ENCODE data around the gene KRT5. TPM values are rescaled to one million over a fixed set of nuclear protein-coding genes. Genes with fewer than 3 reads are reported as not detected.

KRT5 gene
- total RNA-seq, 1 experiment from 2014 or later = 0.67 TPM

- H3K27ac ChIP-seq (ENCODE audit: low read depth, low read length, poor library complexity, severe bottlenecking) = no peak overlapping the region
- CTCF ChIA-PET = no interaction called here
- BruUV-seq (replicated peaks) = no TSS peak
Measured at GRCh38 chr12:52496054-52496453, 24.1 kb downstream of the KRT5 start.

GRCh38 chr12:52495389-52495788 is 24.8 kb downstream of the KRT5 start:
- TF ChIP-seq CTCF (conservative IDR thresholded peaks at IDR 0.05; ENCODE audit: low read depth, low read length) (no peak), EZH2 (IDR thresholded peaks at IDR 0.05; ENCODE audit: borderline replicate concordance, low read depth, low read length, poor library complexity, severe bottlenecking) (no peak)
- intact Hi-C loops (cut with micrococcal nuclease; ENCODE audit: unreplicated experiment) = no loop called here
- H3K9me3 ChIP-seq (ENCODE audit: low read depth, low read length, poor library complexity, severe bottlenecking) = no peaks in the 10 kb centered on the region
- BruUV-seq (replicated peaks) = no TSS peak
- H3K36me3 ChIP-seq (ENCODE audit: insufficient read depth, low read length, poor library complexity, severe bottlenecking) = no peaks in the 10 kb centered on the region
- H3K4me1 ChIP-seq (ENCODE audit: insufficient read depth, low read length, poor library complexity, severe bottlenecking) = peaks cover 12% of the 10 kb centered on the region
- ChIA-PET CTCF (no interaction called here), POLR2A (ENCODE audit: low non-redundant PET) (no interaction called here)
- peaks cover 17% of the 10 kb centered on the region for H3K27me3 ChIP-seq (replicated peaks; ENCODE audit: insufficient read depth, low read depth, low read length, poor library complexity)
- no peak overlapping the region for H3K27ac ChIP-seq (ENCODE audit: low read depth, low read length, poor library complexity, severe bottlenecking)
- no peak overlapping the region for H3K4me3 ChIP-seq (ENCODE audit: low read depth, low read length, poor library complexity, severe bottlenecking)
- peak; percentile 19 for DNase-seq (ENCODE audit: low spot score)

More at GRCh38 chr12:52496054-52496453, 24.1 kb downstream of the KRT5 start:
- no peak for DNase-seq (ENCODE audit: low spot score)
- H3K27me3 ChIP-seq (replicated peaks; ENCODE audit: insufficient read depth, low read depth, low read length, poor library complexity) = peaks cover 13% of the 10 kb centered on the region
- TF ChIP-seq CTCF (conservative IDR thresholded peaks at IDR 0.05; ENCODE audit: low read depth, low read length) = no peak
- H3K4me1 ChIP-seq (ENCODE audit: insufficient read depth, low read length, poor library complexity, severe bottlenecking) = peaks cover 12% of the 10 kb centered on the region
- no peaks in the 10 kb centered on the region for H3K9me3 ChIP-seq (ENCODE audit: low read depth, low read length, poor library complexity, severe bottlenecking)
- H3K4me3 ChIP-seq (ENCODE audit: low read depth, low read length, poor library complexity, severe bottlenecking) = no peak overlapping the region
- intact Hi-C loops (cut with micrococcal nuclease; ENCODE audit: unreplicated experiment) = no loop called here
- H3K36me3 ChIP-seq (ENCODE audit: insufficient read depth, low read length, poor library complexity, severe bottlenecking) = no peaks in the 10 kb centered on the region
- POLR2A ChIA-PET (ENCODE audit: low non-redundant PET) = no interaction called here

GRCh38 chr12:52494518-52494917 is 25.7 kb downstream of the KRT5 start:
- no TSS peak for BruUV-seq (replicated peaks)
- H3K4me1 ChIP-seq (ENCODE audit: insufficient read depth, low read length, poor library complexity, severe bottlenecking) = peaks cover 12% of the 10 kb centered on the region
- H3K36me3 ChIP-seq (ENCODE audit: insufficient read depth, low read length, poor library complexity, severe bottlenecking) = no peaks in the 10 kb centered on the region
- DNase-seq (ENCODE audit: low spot score) = no peak
- no peaks in the 10 kb centered on the region for H3K9me3 ChIP-seq (ENCODE audit: low read depth, low read length, poor library complexity, severe bottlenecking)
- intact Hi-C loops (cut with micrococcal nuclease; ENCODE audit: unreplicated experiment) = no loop called here
- peaks cover 18% of the 10 kb centered on the region for H3K27me3 ChIP-seq (replicated peaks; ENCODE audit: insufficient read depth, low read depth, low read length, poor library complexity)
- ChIA-PET POLR2A (ENCODE audit: low non-redundant PET) (no interaction called here), CTCF (no interaction called here)
- H3K27ac ChIP-seq (ENCODE audit: low read depth, low read length, poor library complexity, severe bottlenecking) = no peak overlapping the region
- no peak for TF ChIP-seq CTCF (conservative IDR thresholded peaks at IDR 0.05; ENCODE audit: low read depth, low read length)
- no peak for TF ChIP-seq EZH2 (IDR thresholded peaks at IDR 0.05; ENCODE audit: borderline replicate concordance, low read depth, low read length, poor library complexity, severe bottlenecking)
- H3K4me3 ChIP-seq (ENCODE audit: low read depth, low read length, poor library complexity, severe bottlenecking) = no peak overlapping the region

Data from A673 (cell line).